Activated naive CD4-positive, alpha-beta T cell treated with anti-CD3 and anti-CD28 coated beads for 36 hours (primary cell): ENCODE results near the gene HOXB6. TPM values are rescaled to one million over a fixed set of nuclear protein-coding genes. Genes with fewer than 3 reads are reported as not detected.

ENCODE experiments used
- CTCF ChIA-PET: fragments of 350-600 bp; sonication (Branson Sonifier 250); formaldehyde crosslinking; loops from one replicate; lab custom pipeline; 2021; ENCODE audit warnings: antibody characterized with exemption; lab: Charles Lee
- DNase-seq: peaks from one replicate; pipeline ENCODE4 v3.0.0-alpha.2; 2020
- H3K27ac Mint-ChIP-seq: one replicate; pipeline ENCODE4 v1.8.0; 2021; ENCODE audit warnings: mild to moderate bottlenecking, mixed read lengths
- H3K27me3 Mint-ChIP-seq: one replicate; pipeline ENCODE4 v1.8.0; 2021; ENCODE audit warnings: low read depth, mixed read lengths
- H3K36me3 Mint-ChIP-seq: one replicate; pipeline ENCODE4 v1.8.0; 2021; ENCODE audit warnings: low read depth, mixed read lengths
- H3K4me1 Mint-ChIP-seq: one replicate; pipeline ENCODE4 v1.8.0; 2021; ENCODE audit warnings: low read depth, mixed read lengths
- H3K4me3 Mint-ChIP-seq: one replicate; pipeline ENCODE4 v1.8.0; 2021; ENCODE audit warnings: mild to moderate bottlenecking, moderate library complexity, mixed read lengths
- H3K9me3 Mint-ChIP-seq: one replicate; pipeline ENCODE4 v1.8.0; 2021; ENCODE audit warnings: mixed read lengths
- intact Hi-C: fragments of 100-400 bp; cut with micrococcal nuclease; formaldehyde crosslinking; loops from one replicate; pipeline ENCODE4 v1.15.1; 2023
- total RNA-seq, 2 experiments: library from RNA; stranded (reverse); gene quantifications; one replicate each; pipeline ENCODE4 v1.2.3, GENCODE V29; 2021

HOXB6 gene
- not detected for total RNA-seq

GRCh38 chr17:48604770-48605329 is at the start of gene HOXB6:
Gene HOXB6 (minus strand): TSS chr17:48604986. CDS start chr17:48598150, 6,836 bp downstream.
- no peak for DNase-seq
- peaks cover 18% of the 10 kb centered on the region for H3K4me1 Mint-ChIP-seq
- intact Hi-C loops: no loop called here
- no peak within 1 kb of the TSS for H3K27ac Mint-ChIP-seq
- no peaks in the 10 kb centered on the region for H3K36me3 Mint-ChIP-seq
- peak within 1 kb of the TSS; percentile 10 for H3K4me3 Mint-ChIP-seq
- H3K27me3 Mint-ChIP-seq: peaks cover 84% of the 10 kb centered on the region
- CTCF ChIA-PET: interaction anchor here (1.0 kb wide), 1 partner anchor 13 kb away, joined by 5 read pairs; no protein-coding TSS in a partner anchor
- H3K9me3 Mint-ChIP-seq: no peaks in the 10 kb centered on the region

DNA sequence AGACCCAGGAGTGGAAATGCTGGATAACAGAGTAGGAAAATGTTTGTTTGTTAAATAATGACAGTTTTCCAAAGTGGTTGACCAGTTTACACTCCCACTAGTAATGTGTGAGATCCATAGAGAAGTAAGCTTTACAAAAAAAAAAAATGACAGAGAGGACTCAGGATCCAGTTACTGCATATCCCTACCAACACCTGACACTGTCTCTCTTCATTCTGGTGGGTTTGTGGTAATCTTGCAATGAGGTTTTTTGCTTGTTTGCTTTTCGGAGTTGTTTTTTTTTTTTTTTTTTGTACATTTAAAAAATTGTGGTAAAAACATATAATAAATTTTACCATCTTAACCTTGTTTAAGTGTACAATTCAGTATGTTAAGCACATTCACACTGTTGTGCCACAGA is 45.0 kb upstream of the HOXB6 start:
- intact Hi-C loops: no loop called here
- H3K27me3 Mint-ChIP-seq: peaks cover 39% of the 10 kb centered on the region
- CTCF ChIA-PET: interaction anchor here (1.1 kb wide), 1 partner anchor 9 kb away, joined by 3 read pairs; no protein-coding TSS in a partner anchor

DNA sequence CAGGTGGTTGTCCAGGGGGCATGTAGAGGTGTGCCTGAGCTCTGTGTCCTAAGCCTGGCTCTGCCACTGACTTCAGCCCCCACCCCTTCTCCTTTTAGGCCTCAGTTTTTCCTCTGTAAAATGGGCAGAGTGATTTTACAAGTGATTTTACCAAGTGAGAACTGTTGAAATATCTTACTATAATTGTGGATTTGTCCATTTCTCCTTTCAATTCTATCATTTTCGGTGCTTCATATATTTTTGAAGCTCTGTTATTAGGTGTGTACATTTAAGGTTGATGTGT is 43.1 kb upstream of the HOXB6 start:
- no peaks in the 10 kb centered on the region for H3K36me3 Mint-ChIP-seq
- peaks cover 56% of the 10 kb centered on the region for H3K27me3 Mint-ChIP-seq
- H3K4me3 Mint-ChIP-seq: peak overlapping the region; percentile 21
- intact Hi-C loops: no loop called here
- DNase-seq: no peak
- CTCF ChIA-PET: interaction anchor here (0.6 to 1.7 kb wide), 2 partner anchors 12 to 236 kb away, joined by 4 to 10 read pairs; no protein-coding TSS in a partner anchor
- H3K4me1 Mint-ChIP-seq: peaks cover 18% of the 10 kb centered on the region
- no peaks in the 10 kb centered on the region for H3K9me3 Mint-ChIP-seq
- no peak overlapping the region for H3K27ac Mint-ChIP-seq

More for the DNA sequence above, 45.0 kb upstream of the HOXB6 start:
- Mint-ChIP-seq H3K36me3 (no peaks in the 10 kb centered on the region), H3K27ac (no peak overlapping the region), H3K4me1 (peaks cover 18% of the 10 kb centered on the region), H3K4me3 (no peak overlapping the region), H3K9me3 (no peaks in the 10 kb centered on the region)
- no peak for DNase-seq

GRCh38 chr17:48647103-48647962 is 42.5 kb upstream of the HOXB6 start:
- CTCF ChIA-PET: interaction anchor here (0.6 to 1.7 kb wide), 2 partner anchors 11 to 236 kb away, joined by 4 to 10 read pairs; no protein-coding TSS in a partner anchor
- no peaks in the 10 kb centered on the region for H3K9me3 Mint-ChIP-seq
- H3K27ac Mint-ChIP-seq: no peak overlapping the region
- H3K4me3 Mint-ChIP-seq: peak overlapping the region; percentile 69
- no peak for DNase-seq
- H3K36me3 Mint-ChIP-seq: no peaks in the 10 kb centered on the region
- H3K27me3 Mint-ChIP-seq: peaks cover 62% of the 10 kb centered on the region
- intact Hi-C loops: no loop called here
- H3K4me1 Mint-ChIP-seq: peaks cover 20% of the 10 kb centered on the region

DNA sequence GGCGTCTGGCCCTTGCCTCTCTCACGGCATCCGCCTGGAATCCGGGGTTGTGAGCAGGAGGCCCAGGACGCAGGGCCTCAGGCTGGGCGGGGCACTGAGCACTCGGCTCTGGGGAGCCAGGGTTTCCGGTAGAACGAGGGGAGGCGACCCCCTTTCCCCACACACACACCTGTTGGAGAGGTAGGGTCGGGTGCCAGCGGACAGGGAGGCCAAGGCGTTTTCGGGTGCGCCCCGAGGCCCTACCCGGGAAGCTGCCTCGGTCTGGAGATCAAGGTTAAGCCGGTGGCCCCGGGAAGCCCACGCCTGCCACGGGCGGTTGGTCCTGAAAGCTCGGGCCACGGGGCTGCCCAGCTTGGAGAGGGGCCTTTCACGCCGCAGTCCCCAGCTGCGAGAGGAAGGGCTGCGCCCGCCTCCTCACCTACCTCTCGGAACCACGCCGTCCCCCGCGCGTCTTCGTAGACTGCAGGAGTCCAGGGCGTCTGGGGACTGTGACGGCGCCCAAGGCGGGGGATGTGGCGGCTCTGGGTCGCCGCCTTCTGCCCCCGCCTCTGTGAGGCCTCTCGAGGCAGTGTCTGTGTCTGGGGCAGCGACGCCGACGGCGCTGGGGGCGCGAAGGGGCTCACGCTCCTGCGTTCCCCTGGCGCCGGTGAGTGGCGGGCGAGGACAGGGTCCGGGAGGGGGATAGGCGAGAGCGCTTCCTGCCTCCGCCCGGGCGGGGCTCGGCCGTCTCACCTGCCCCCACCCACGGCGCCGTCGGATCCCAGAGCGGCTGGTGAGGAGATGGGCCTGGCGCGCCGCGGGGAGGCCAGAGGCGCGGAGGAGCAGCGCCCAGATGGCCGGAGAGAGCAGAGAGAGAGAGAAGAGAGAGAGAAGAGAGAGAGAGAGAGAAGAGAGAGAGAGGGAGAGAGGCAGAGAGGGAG is 41.7 kb upstream of the HOXB6 start:
- Mint-ChIP-seq H3K36me3 (no peaks in the 10 kb centered on the region), H3K27me3 (peaks cover 70% of the 10 kb centered on the region), H3K4me3 (peak overlapping the region; percentile 69), H3K27ac (no peak overlapping the region), H3K9me3 (no peaks in the 10 kb centered on the region), H3K4me1 (peaks cover 22% of the 10 kb centered on the region)
- intact Hi-C loops: no loop called here
- DNase-seq: no peak
- CTCF ChIA-PET: interaction anchor here (0.6 to 1.0 kb wide), 2 partner anchors 10 to 25 kb away, joined by 4 read pairs; no protein-coding TSS in a partner anchor

DNA sequence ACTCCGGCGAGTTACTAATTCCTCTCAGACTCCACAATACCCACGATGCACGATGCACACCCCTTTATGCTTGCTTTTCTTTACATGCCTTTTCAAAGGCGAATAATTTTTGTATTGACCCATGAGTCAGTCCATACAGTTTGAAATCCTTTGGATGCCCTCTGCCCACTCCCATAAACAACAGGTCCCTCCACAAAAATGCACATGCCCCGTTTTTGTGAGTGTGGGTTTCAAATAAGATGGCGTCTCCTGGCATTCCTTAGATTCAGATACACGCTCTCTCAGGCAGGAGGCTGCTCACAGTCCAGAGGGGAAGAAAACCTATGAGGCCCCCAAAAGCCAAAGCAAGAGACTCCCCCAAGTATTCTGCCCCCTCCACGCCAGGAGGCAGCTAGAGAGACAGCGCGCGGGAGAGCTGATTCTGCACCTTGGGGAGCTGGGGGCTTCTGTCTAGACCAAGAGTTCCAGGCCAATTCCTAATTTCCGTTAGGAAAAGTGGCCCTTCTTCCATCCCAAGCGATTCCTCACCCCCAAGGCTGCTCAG is 40.9 kb upstream of the HOXB6 start:
- H3K4me1 Mint-ChIP-seq: peaks cover 22% of the 10 kb centered on the region
- CTCF ChIA-PET: interaction anchor here (0.6 to 1.0 kb wide), 2 partner anchors 9 to 26 kb away, joined by 4 read pairs; no protein-coding TSS in a partner anchor
- H3K36me3 Mint-ChIP-seq: no peaks in the 10 kb centered on the region
- no peak for DNase-seq
- no peak overlapping the region for H3K27ac Mint-ChIP-seq
- no peaks in the 10 kb centered on the region for H3K9me3 Mint-ChIP-seq
- peak overlapping the region; percentile 42 for H3K4me3 Mint-ChIP-seq
- intact Hi-C loops: no loop called here
- peaks cover 76% of the 10 kb centered on the region for H3K27me3 Mint-ChIP-seq

DNA sequence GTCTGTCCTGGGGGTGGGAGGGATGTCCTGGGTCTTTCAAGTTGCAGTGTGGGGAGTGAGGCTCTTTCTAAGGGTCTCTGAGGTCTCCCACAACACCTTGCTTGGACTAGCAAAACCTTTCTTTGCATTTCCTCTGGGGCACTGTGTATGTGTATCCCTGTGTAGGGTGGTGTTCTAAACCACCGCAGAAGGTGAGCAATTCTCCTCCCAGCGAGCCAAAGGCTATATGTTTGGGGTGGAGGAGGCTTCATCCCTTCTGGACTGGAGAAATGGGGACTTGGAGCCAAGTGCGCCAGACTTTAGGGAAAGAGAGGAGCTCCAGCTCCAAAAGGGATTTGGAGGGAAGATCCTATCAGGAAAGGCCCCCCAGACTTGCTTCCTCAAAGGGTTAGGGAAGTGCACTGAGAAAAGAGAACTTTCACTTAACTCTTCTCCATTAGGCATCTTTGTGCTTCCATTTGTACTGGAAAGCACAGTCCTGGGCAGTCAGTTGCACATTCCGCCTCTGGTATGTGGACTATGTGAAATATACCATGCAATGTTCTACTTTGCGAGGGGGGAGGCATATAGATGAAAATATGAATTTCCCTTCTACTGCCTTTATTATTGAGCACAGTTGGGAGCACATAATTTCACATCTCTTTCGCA is 40.2 kb upstream of the HOXB6 start:
- H3K9me3 Mint-ChIP-seq: no peaks in the 10 kb centered on the region
- CTCF ChIA-PET: no interaction called here
- H3K36me3 Mint-ChIP-seq: no peaks in the 10 kb centered on the region
- H3K27me3 Mint-ChIP-seq: peaks cover 80% of the 10 kb centered on the region
- H3K27ac Mint-ChIP-seq: no peak overlapping the region
- no peak for DNase-seq
- intact Hi-C loops: no loop called here
- peaks cover 22% of the 10 kb centered on the region for H3K4me1 Mint-ChIP-seq
- no peak overlapping the region for H3K4me3 Mint-ChIP-seq

GRCh38 chr17:48644159-48644558 is 39.4 kb upstream of the HOXB6 start:
- Mint-ChIP-seq H3K27me3 (peaks cover 82% of the 10 kb centered on the region), H3K36me3 (no peaks in the 10 kb centered on the region), H3K4me1 (peaks cover 22% of the 10 kb centered on the region), H3K9me3 (no peaks in the 10 kb centered on the region), H3K27ac (no peak overlapping the region), H3K4me3 (no peak overlapping the region)
- DNase-seq: no peak
- intact Hi-C loops: no loop called here
- CTCF ChIA-PET: interaction anchor here (0.6 to 0.9 kb wide), 3 partner anchors 19 to 31 kb away, joined by 3 read pairs; no protein-coding TSS in a partner anchor

DNA sequence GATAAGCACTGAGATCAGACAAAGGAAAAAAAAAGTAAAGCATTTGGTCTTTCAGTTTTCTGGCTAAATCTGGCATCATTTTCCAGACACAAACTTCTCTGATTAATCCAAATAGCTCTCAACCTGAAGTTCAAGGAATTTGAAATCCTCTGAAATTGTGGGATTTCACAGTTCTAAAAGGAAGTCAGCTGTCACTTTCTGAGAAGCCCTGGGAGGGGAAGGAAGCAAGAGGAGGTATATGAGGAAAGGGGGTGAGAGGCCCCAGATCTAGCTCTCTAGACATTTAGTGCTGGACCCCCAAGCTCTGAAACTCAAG is 38.9 kb upstream of the HOXB6 start:
- no peak for DNase-seq

GRCh38 chr17:48642843-48643696 is 38.3 kb upstream of the HOXB6 start:
- CTCF ChIA-PET: interaction anchor here (0.6 to 0.7 kb wide), 4 partner anchors 20 to 544 kb away, joined by 3 read pairs; no protein-coding TSS in a partner anchor

More for the DNA sequence above, 38.9 kb upstream of the HOXB6 start:
- no peak overlapping the region for H3K4me3 Mint-ChIP-seq
- H3K4me1 Mint-ChIP-seq: peaks cover 22% of the 10 kb centered on the region
- peaks cover 85% of the 10 kb centered on the region for H3K27me3 Mint-ChIP-seq
- no peak overlapping the region for H3K27ac Mint-ChIP-seq
- no peaks in the 10 kb centered on the region for H3K36me3 Mint-ChIP-seq
- intact Hi-C loops: no loop called here
- H3K9me3 Mint-ChIP-seq: no peaks in the 10 kb centered on the region
- CTCF ChIA-PET: interaction anchor here (0.6 to 0.9 kb wide), 3 partner anchors 19 to 31 kb away, joined by 3 read pairs; no protein-coding TSS in a partner anchor

More at GRCh38 chr17:48642843-48643696, 38.3 kb upstream of the HOXB6 start:
- H3K27ac Mint-ChIP-seq: no peak overlapping the region
- peaks cover 85% of the 10 kb centered on the region for H3K27me3 Mint-ChIP-seq
- H3K4me1 Mint-ChIP-seq: peaks cover 22% of the 10 kb centered on the region
- no peaks in the 10 kb centered on the region for H3K9me3 Mint-ChIP-seq
- intact Hi-C loops: no loop called here
- no peak overlapping the region for H3K4me3 Mint-ChIP-seq
- DNase-seq: no peak
- H3K36me3 Mint-ChIP-seq: no peaks in the 10 kb centered on the region
